Measurements from ENCODE around the gene CCDC60.

GRCh38 chr12:119486599-119487154 lies 152.1 kb downstream of the CCDC60 start:
- TF ChIP-seq CTCF (IDR thresholded peaks at IDR 0.05) = no peak
- TF ChIP-seq POLR2A (IDR thresholded peaks at IDR 0.05) = no peak

Data from lower leg skin (tissue), 3 donors.